Neural progenitor cell (in vitro differentiated cells): ENCODE data around the gene TMC4. TPM values are rescaled to one million over a fixed set of nuclear protein-coding genes. Genes with fewer than 3 reads are reported as not detected.

Experiments
- DNase-seq: peaks from one replicate; pipeline ENCODE4 v3.0.0-alpha.2; 2016; ENCODE audit warnings: low spot score
- H2AFZ ChIP-seq: fragments of 200-600 bp; sonication (generic); replicated peaks from 2 replicates; pipeline ENCODE4 v1.6.1; 2016; ENCODE audit warnings: antibody characterized with exemption
- H3F3A ChIP-seq: fragments of 200-600 bp; sonication (generic); 2 replicates; pipeline ENCODE4 v1.6.1; 2016; ENCODE audit warnings: antibody characterized with exemption, low read depth
- H3K27ac ChIP-seq: fragments of 200-600 bp; sonication (generic); 2 replicates; pipeline ENCODE4 v1.5.1; 2016; ENCODE audit warnings: mild to moderate bottlenecking
- H3K27me3 ChIP-seq: fragments of 200-600 bp; sonication (generic); 2 replicates; pipeline ENCODE4 v1.6.1; 2016; ENCODE audit warnings: mild to moderate bottlenecking, moderate library complexity
- H3K36me3 ChIP-seq: fragments of 200-600 bp; sonication (generic); 2 replicates; pipeline ENCODE4 v1.5.1; 2016
- H3K4me1 ChIP-seq: fragments of 200-600 bp; sonication (generic); 2 replicates; pipeline ENCODE4 v1.6.1; 2016; ENCODE audit warnings: mixed run types
- H3K4me2 ChIP-seq: fragments of 200-600 bp; sonication (generic); 2 replicates; pipeline ENCODE4 v1.6.1; 2016
- H3K4me3 ChIP-seq: fragments of 200-600 bp; sonication (generic); 2 replicates; pipeline ENCODE4 v1.5.1; 2016
- H3K79me2 ChIP-seq: fragments of 200-600 bp; sonication (generic); 2 replicates; pipeline ENCODE4 v1.6.1; 2016; ENCODE audit warnings: low read depth
- H3K9ac ChIP-seq: fragments of 200-600 bp; sonication (generic); 2 replicates; pipeline ENCODE4 v1.6.1; 2016
- H3K9me3 ChIP-seq: fragments of 200-600 bp; sonication (generic); 2 replicates; pipeline ENCODE4 v1.5.1; 2016; ENCODE audit warnings: low read depth
- H4K20me1 ChIP-seq: fragments of 200-600 bp; sonication (generic); 2 replicates; pipeline ENCODE4 v1.6.1; 2016; ENCODE audit warnings: low read depth
- H3K27ac Mint-ChIP-seq: 3 replicates; pipeline ENCODE4 v1.8.0; 2021; ENCODE audit warnings: mixed read lengths
- H3K27me3 Mint-ChIP-seq: 2 replicates; pipeline ENCODE4 v1.8.0; 2022; ENCODE audit warnings: low read depth, mild to moderate bottlenecking, inconsistent platforms, moderate library complexity, mixed read lengths; ENCODE audit not compliant: insufficient read depth
- H3K36me3 Mint-ChIP-seq: 3 replicates; pipeline ENCODE4 v1.8.0; 2021; ENCODE audit warnings: mixed read lengths
- H3K4me1 Mint-ChIP-seq: 3 replicates; pipeline ENCODE4 v1.8.0; 2021; ENCODE audit warnings: mixed read lengths
- H3K4me3 Mint-ChIP-seq: 3 replicates; pipeline ENCODE4 v1.8.0; 2021; ENCODE audit warnings: mild to moderate bottlenecking, moderate library complexity, mixed read lengths
- H3K9me3 Mint-ChIP-seq: 3 replicates; pipeline ENCODE4 v1.8.0; 2020; ENCODE audit warnings: mixed read lengths
- EZH2 ChIP-seq: fragments of 200-600 bp; sonication (generic); IDR thresholded peaks from 2 replicates; pipeline ENCODE4 v1.6.1; 2017; ENCODE audit warnings: antibody characterized with exemption, mild to moderate bottlenecking, moderate library complexity
- EZH2phosphoT487 ChIP-seq: fragments of 200-600 bp; sonication (generic); IDR thresholded peaks from 2 replicates; pipeline ENCODE4 v1.6.1; 2017; ENCODE audit warnings: antibody characterized with exemption
- total RNA-seq: library from RNA; depleted of rRNA; stranded (reverse); fragments of >200 nt; gene quantifications from 2 replicates; pipeline ENCODE4 v1.2.3, GENCODE V29; 2015; ENCODE audit warnings: low replicate concordance
- TF ChIP-seq, protein P1 (sequence below): fragments of 200-600 bp; sonication (generic); IDR thresholded peaks from 2 replicates; pipeline ENCODE4 v1.5.1; 2017; ENCODE audit warnings: antibody characterized with exemption, mild to moderate bottlenecking

TMC4 gene
- total RNA-seq, 1 donor from 2014 or later, result not detected

DNA sequence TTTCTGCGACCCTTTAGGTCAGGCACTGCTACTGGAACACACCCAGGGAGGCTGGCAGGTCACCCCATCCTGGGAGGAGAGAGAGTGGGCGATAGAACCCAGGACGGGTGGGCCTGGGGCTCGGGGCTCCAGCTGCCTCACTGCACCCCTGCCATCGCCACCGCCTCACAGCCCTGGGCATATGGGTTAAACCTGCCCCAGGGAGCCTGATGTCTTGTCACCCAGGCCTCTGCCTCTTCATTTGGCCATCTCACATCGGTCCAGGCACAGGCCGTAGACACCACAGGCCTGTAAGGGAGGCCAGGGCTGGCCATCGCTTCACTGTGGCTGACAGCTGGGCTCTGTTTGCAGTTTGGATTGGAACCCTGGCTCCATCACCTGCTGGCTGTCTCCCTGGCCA is 47.2 kb downstream of the TMC4 start:
- H3K4me2 ChIP-seq, result no peak overlapping the region
- H3K9me3 ChIP-seq, result no peaks in the 10 kb centered on the region
- DNase-seq, result no peak
- Mint-ChIP-seq H3K4me1 (no peaks in the 10 kb centered on the region), H3K27me3 (peaks cover 6% of the 10 kb centered on the region), H3K9me3 (no peaks in the 10 kb centered on the region), H3K36me3 (peaks cover 18% of the 10 kb centered on the region), H3K27ac (no peak overlapping the region), H3K4me3 (no peak overlapping the region)
- H3K9ac ChIP-seq, result no peak overlapping the region
- TF ChIP-seq, protein P1, sequence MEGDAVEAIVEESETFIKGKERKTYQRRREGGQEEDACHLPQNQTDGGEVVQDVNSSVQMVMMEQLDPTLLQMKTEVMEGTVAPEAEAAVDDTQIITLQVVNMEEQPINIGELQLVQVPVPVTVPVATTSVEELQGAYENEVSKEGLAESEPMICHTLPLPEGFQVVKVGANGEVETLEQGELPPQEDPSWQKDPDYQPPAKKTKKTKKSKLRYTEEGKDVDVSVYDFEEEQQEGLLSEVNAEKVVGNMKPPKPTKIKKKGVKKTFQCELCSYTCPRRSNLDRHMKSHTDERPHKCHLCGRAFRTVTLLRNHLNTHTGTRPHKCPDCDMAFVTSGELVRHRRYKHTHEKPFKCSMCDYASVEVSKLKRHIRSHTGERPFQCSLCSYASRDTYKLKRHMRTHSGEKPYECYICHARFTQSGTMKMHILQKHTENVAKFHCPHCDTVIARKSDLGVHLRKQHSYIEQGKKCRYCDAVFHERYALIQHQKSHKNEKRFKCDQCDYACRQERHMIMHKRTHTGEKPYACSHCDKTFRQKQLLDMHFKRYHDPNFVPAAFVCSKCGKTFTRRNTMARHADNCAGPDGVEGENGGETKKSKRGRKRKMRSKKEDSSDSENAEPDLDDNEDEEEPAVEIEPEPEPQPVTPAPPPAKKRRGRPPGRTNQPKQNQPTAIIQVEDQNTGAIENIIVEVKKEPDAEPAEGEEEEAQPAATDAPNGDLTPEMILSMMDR, result no peak
- TF ChIP-seq EZH2, result no peak
- no peak for TF ChIP-seq EZH2phosphoT487
- no peak overlapping the region for H3K27ac ChIP-seq
- H3K27me3 ChIP-seq, result no peaks in the 10 kb centered on the region
- H3K36me3 ChIP-seq, result no peaks in the 10 kb centered on the region
- H2AFZ ChIP-seq, result no peak overlapping the region
- H3F3A ChIP-seq, result no peaks in the 10 kb centered on the region
- H4K20me1 ChIP-seq, result no peaks in the 10 kb centered on the region
- H3K4me1 ChIP-seq, result no peaks in the 10 kb centered on the region
- H3K4me3 ChIP-seq, result no peak overlapping the region
- H3K79me2 ChIP-seq, result no peaks in the 10 kb centered on the region

GRCh38 chr19:54124393-54124792 is 48.6 kb downstream of the TMC4 start:
- no peak overlapping the region for H3K9ac ChIP-seq
- no peaks in the 10 kb centered on the region for H3K36me3 ChIP-seq
- peaks cover 22% of the 10 kb centered on the region for H3K36me3 Mint-ChIP-seq

GRCh38 chr19:54123682-54124081 is 49.3 kb downstream of the TMC4 start:
- no peaks in the 10 kb centered on the region for H3K4me1 Mint-ChIP-seq

More at GRCh38 chr19:54124393-54124792, 48.6 kb downstream of the TMC4 start:
- H3K4me1 Mint-ChIP-seq, result no peaks in the 10 kb centered on the region
- H3K4me3 Mint-ChIP-seq, result no peak overlapping the region
- Histone ChIP-seq H3K27ac (no peak overlapping the region), H3K79me2 (no peaks in the 10 kb centered on the region), H3F3A (no peaks in the 10 kb centered on the region), H3K4me3 (no peak overlapping the region), H3K4me2 (no peak overlapping the region), H3K9me3 (no peaks in the 10 kb centered on the region), H2AFZ (no peak overlapping the region), H3K4me1 (no peaks in the 10 kb centered on the region), H4K20me1 (no peaks in the 10 kb centered on the region), H3K27me3 (no peaks in the 10 kb centered on the region)
- DNase-seq, result no peak
- H3K27me3 Mint-ChIP-seq, result peaks cover 6% of the 10 kb centered on the region
- no peak overlapping the region for H3K27ac Mint-ChIP-seq
- TF ChIP-seq, protein P1, result no peak
- TF ChIP-seq EZH2phosphoT487 (no peak), EZH2 (no peak)
- H3K9me3 Mint-ChIP-seq, result no peaks in the 10 kb centered on the region

More at GRCh38 chr19:54123682-54124081, 49.3 kb downstream of the TMC4 start:
- Mint-ChIP-seq H3K9me3 (no peaks in the 10 kb centered on the region), H3K27me3 (peaks cover 3% of the 10 kb centered on the region), H3K27ac (no peak overlapping the region), H3K36me3 (peaks cover 23% of the 10 kb centered on the region), H3K4me3 (no peak overlapping the region)
- H3K4me3 ChIP-seq, result no peak overlapping the region
- H3K36me3 ChIP-seq, result no peaks in the 10 kb centered on the region
- DNase-seq, result no peak
- no peak overlapping the region for H3K4me2 ChIP-seq
- H3K4me1 ChIP-seq, result no peaks in the 10 kb centered on the region
- no peaks in the 10 kb centered on the region for H3K9me3 ChIP-seq
- no peaks in the 10 kb centered on the region for H3K27me3 ChIP-seq
- no peak overlapping the region for H3K9ac ChIP-seq
- H2AFZ ChIP-seq, result no peak overlapping the region
- H4K20me1 ChIP-seq, result no peaks in the 10 kb centered on the region
- H3F3A ChIP-seq, result no peaks in the 10 kb centered on the region
- no peak overlapping the region for H3K27ac ChIP-seq
- H3K79me2 ChIP-seq, result no peaks in the 10 kb centered on the region
- TF ChIP-seq EZH2, result no peak
- TF ChIP-seq, protein P1, result no peak
- TF ChIP-seq EZH2phosphoT487, result no peak
